ENCODE data around the gene CTBP1.

GRCh38 chr4:1192493-1193205 is 56.3 kb downstream of the CTBP1 start:
- no peak for TF ChIP-seq CTCF (conservative IDR thresholded peaks at IDR 0.05; ENCODE audit: low read depth, low read length)
- no peak for TF ChIP-seq EZH2 (IDR thresholded peaks at IDR 0.05; ENCODE audit: borderline replicate concordance, low read depth, low read length, poor library complexity, severe bottlenecking)

Measured in A673 (cell line).